HG03575 (cell line): Measurements from ENCODE around the gene TBXAS1.

Source experiments
- ATAC-seq: cut with Tn5 transposase; IDR thresholded peaks from one replicate; pipeline ENCODE4 v1.9.1; 2021; ENCODE audit not compliant: unreplicated experiment, insufficient number of reproducible peaks, low FRiP score; ENCODE audit errors: extremely low read depth

Gene TBXAS1

DNA sequence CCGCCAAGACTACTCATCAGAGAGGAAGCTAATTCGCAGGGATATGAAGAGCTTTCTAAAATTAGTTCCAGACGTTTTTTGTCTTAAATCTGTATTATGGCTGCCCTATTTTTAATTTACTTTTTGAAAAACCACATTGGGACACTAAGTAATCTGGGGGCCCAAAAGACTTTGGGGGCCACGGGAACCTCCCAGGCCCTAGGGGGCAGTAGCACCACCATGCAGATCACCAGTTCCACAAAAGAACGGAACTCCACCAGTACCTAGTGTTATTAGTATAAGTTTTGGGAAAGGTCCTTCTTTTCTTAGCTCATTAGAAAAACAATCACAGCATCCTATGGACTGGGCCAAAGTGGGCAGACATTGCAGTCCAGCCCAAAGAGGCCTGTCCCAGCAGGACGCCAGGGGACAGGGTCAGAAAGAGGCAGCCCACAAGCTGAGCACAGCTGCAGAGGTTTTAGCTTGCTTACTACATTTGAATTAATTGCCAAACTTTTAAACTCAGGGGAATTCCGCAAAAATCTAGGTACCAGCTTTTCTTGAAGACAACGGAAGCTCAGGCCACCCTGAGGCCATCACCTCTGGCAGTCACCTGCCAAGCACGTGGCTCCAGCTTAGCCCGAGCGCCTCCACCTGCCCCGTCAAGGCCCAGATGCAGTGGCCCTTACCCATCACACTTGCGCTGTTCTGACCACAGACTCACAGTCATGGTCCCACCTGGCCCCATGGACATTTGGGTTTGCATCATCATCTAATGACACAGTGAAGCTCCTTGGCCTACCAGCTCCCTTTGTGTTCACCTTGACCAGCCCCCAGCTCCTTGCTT, 158.8 kb downstream of the TBXAS1 start:
- no peak for ATAC-seq

DNA sequence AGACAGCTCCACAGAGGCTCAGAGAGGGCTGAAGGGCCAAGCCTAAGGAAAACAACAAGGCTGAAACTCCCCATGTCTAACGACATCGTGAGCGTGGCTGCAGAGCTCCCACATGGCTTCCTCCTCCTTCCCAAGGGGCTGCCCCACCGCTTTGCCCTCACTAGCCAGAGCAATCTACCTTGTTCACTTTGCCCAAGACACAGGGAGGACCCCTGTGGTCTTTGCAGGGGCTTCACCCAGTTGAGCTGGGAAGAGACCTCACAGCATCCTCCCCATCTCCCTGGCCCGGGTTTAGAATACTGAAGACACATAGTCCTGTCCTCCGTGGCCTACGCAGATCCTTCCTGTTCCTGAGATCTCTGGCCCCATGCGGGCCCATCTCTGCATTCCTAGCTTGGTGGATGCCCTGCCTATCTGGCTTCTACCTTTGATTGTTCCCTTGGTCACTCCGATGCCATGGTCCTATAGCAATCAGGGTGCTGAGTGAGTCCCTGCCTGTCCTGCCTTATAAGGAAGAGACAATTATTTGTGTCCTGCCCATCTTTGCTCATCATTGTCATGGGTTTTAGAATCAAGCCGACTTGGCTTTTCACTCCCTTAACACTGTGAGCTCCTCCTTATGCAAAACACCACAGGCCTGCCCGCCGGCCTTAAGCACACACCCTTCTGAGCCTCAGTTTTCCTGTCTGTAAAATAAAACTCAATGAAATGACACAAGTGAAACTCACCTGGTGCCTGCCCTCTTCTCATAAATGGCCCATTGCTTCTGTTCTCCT, 160.5 kb downstream of the TBXAS1 start:
- ATAC-seq: no peak

DNA sequence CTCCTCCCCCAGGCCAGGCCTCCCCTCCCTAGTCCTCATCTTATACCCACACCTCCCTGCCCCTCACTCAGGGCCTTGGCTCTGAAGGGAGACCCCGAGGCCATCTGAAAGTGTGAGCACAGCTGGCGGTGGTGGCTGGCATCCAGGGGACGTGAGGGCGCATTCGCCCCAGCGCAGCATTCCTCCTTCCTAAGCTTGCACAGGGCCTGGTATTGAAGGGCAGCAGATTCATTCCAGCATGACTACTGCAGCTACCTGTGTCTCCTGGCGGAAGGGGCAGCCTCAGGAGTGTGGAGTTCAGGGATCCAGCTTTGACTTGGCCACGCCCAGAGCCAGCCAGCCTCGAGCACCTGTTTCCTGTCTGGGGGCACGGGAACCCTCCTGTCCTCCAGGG, 161.1 kb downstream of the TBXAS1 start:
- ATAC-seq: no peak

DNA sequence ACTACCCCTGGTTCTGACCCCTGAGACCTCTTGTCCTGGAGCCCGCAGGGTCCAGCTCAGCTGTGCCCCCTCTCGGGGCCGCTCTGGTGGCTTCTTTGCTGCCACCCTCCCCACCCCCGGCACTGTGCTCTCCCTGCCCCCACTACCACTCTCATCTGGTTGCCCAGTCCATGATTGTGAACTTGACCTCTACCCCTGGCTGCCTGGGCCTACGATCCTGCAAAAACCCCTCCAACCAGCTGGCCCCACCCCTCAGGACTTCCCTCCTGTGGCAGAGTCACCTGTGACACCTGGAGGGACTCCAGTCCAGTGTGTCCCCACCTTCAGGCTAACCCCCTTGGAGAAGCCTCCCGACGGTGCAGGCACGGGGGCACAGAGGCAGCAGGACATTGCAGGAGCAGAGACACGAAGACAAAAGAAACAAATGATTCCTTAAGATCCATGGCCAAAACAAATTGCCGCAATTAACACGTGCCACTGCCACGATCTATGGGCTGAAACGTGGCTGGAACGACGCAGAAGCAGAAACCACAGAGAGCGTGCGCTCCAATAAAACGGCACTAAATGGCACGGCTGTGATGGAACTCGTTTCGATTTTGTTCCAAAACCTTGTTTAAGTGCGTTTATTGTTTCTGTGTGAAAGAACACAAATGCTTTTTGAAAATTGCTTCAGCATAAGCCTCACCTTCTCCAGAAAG, 161.7 kb downstream of the TBXAS1 start:
- no peak for ATAC-seq

DNA sequence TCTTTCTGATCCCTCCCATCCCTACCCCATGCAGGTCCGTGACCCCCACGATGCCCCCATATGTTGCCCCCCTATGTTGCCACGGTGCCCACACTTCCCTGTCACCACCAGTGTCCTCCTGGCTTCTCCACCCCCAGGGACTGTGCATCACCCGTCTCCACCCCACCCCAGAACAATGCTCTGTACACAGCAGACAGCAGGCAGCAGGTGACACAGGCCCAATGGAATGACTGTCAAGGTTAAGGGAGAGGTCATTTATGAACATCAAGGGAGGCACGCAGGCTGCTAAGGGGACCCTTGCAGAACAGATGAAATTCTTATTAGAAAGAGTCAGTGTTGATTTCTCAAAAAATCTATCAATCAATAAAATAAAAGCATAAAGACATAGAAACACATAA, 162.2 kb downstream of the TBXAS1 start:
- no peak for ATAC-seq

DNA sequence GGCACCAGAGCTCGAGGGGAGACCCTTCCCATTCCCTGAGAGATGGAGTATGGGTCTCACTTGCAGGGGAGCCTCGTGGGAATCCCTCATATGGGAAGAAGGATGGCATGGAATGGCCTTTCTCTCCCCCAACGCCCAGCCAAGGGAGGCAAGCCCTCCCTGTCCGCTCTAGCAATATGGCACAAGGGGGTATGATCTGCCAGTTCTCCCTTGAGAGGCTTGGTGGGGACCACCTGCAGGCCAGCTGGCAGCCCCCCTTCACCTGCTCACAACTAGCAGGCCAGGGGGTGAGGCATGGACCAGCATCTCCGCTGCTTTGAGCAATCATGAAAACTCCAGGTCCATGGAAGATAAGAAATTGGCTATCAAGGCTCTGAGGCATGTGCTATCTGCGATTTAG, 162.8 kb downstream of the TBXAS1 start:
- ATAC-seq: no peak

DNA sequence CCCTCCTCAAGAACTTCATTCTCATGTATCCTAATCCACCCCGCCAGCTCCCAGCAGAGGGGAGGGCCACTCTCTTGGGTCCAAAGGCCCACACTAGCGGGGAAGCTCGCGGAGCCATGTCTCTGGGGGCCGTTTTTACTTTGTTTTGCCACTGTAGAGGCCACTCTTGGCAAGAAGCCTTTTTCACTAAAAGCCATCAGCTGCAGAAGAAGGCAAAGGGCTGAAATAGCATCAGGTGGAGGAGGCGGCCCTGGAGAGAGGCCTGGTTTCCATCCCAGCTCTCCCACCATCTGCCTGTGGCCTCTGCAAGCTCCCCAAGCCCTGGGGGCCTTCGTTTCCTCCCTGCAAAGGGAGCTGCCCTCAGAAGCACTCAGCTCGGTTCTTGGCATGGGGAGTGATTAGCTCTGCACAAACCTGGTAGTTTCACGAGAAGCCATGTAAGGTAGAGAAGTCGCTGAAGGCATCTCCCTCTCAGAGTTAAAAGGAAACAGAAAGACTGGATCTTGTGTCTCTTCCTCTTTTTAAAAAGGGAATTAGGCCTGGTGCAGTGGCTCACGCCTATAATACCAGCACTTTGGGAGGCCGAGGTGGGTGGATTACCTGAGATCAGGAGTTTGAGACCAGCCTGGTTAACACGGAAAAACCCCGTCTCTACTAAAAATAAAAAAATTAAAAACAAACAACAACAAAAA, 163.4 kb downstream of the TBXAS1 start:
- ATAC-seq: no peak

DNA sequence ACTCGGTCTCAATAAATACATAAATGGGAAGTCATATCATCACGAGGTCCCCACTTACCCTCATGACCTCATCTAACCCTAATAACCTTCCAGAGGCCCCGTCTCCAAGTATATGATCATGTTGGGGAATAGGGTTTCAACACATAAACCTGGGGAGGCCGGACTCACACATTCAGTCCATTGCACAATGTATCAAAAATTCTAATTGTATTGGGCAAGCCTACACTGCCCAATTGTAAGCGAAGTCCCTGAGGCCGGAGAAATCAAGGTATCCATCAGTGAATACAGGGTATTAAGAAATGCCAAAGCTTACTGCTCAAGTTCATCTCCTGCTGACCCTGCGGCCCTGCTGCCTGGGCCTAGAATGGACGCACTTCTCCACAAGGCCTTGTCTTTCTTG, 164.1 kb downstream of the TBXAS1 start:
- no peak for ATAC-seq

DNA sequence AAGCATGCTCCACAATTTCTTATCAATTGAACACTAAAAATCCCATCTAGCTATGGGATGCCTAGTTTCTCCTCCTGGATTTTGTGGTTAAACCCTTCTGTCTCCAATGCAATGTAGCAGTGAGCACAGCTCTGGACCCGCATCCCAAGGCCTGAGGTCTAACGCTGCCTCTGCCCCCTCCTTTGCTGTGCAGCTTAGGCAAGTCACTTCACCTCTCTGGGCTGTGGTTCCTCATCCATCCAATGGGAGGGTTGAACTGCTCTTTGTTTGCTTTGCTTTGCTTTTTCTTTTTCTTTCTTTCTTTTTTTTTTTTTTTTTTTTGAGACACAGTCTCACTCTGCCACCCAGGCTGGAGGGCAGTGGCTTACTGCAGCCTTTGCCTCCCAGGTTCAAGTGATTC, 164.5 kb downstream of the TBXAS1 start:
- ATAC-seq: no peak

DNA sequence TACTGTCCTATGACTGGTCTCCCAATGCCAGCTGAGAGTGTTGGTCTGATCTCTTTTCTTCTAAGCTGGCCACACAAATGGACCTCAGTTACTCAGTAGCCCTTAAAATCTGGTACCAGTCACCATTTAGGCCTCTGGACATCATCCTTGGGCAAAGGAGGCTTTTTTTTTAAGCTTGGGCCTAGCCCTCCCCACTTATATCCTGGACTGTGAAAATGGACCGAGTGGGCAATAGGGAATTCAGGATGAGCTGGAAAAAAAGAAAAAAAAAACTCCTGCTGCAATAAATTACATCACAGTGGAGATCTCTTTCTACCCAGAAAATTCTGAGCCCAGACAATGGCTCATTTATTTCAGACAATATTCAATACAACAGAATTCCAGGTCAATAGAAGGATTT, 165.3 kb downstream of the TBXAS1 start:
- ATAC-seq: no peak

DNA sequence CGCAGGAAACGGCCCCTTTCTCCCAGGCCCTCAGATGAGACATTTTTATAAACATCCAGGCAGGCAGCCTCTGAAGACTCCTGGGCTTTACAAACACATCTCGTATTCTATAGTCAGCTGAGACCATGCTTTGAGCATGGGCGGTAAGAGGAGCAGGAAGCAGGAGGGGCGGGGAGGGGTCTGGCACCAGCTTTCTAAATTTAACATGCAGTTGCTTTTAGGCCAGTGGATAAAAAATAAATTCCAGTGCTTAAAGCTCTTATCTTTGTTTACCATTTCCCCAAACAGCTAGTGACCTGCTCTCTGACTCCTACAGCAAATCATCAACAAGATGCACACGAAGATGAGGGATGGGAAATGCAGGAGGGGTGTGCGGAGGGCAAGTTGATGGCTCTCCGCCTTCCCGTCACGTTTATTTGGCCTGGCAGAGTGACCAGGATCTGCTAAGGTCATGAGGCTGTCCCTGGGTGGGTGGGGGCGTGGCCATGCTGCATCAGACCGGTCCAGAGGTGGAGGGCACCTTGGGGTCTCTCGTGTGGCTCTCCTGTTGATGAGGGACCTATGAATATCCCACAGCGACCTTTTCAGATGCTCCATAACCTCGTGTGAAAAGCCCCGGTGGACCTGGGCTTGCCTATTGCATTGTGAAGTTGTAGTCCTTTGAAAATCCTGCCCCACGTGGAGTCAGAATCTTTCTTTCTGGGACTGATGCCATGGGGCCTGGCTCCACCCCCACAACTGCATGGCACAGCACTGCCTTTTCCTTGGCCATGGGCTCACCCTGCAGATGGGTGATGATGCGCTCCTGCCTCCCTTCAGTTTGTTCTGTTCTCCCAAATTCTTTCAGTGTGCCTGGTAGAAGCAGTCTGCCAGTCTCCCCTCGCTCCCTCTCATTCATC, 166.2 kb downstream of the TBXAS1 start:
- ATAC-seq: no peak

DNA sequence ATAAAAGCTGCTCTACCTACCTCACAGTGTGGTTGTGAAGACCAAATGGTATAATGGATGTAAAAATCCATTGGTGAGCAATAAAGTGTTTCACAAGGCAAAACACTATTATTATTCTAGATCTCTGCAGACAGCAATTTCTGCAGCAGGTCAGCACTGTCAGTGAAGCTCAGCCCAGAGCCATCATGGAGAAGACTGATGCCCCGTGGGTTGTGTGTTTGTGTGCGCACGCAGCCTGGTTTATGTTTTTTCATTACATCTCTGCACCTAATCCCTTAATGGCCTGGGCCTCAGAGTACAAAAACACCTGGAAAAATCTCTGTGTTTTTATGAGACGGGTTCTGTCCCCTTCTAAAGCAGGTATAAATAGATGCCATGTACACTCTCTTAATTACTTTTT, 169.5 kb downstream of the TBXAS1 start:
- no peak for ATAC-seq

DNA sequence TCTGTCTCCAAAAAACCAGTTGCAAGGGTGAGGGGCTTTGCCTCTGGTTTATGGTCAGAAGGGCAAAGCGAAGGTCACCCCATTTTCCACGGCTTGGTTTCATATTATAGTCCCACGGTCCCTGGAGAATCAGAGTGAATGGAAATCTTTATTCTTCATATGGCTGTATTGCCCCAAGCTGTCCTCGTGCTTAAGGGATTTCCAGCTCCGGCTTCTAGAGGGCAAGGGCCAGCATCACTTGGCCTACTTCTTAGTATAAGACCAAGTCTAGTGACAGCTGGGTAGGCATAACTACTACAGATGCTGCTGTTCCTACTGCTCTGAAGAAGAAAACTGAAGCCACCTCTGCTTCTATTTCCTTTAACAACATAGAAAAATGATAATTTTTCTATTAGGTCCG, 170.5 kb downstream of the TBXAS1 start:
- no peak for ATAC-seq

DNA sequence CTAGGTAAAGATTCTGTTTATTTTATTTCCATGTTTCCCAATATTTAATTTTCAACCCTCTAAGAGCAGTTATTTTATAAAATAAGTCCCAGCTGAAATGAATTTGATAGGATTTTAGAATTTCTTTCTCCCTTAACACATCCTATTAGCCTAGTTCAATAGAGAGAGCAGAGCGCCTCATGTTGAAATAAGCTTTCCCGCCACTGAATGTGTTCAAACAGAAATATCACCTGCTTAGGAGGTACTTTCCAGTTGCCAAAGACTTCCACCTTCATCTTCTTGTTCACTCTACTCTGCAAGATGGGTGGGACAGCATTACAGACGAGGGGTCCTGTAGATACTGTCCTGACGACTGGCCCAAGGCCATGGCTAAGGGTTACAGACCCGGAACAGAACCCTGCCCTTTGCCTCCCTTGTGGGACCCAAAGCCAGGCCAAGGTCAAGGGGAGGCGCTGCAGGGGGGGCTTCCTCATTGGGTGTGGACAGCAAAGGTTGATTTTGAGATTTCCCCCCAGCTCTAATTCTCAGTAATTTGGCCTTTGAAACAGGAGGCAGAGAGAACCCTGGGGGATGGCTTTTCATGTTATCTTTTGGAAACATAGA, 171.7 kb downstream of the TBXAS1 start:
- no peak for ATAC-seq

DNA sequence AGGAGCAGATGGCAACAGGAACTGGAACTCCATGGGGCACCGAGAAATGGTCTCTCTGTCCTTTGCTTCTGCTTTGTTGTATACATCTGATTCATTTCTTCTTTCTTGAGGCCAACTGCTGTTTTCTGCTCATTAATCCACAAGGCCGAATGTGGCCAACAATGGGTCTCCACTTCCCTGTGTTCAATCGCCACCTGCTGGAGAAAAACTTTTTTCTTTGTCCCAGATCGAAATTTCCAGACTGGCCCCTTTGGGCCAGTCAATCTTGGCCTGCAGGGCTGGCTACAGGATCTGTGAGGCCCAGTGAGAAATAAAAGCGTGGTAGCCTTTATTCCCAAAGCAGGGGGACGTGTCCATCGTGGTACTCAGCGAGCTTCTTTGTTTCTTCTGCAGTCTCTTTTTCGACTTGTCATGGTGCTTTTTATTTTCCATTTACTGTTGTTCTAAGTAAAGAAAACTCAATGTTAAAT, 174.9 kb downstream of the TBXAS1 start:
- no peak for ATAC-seq

DNA sequence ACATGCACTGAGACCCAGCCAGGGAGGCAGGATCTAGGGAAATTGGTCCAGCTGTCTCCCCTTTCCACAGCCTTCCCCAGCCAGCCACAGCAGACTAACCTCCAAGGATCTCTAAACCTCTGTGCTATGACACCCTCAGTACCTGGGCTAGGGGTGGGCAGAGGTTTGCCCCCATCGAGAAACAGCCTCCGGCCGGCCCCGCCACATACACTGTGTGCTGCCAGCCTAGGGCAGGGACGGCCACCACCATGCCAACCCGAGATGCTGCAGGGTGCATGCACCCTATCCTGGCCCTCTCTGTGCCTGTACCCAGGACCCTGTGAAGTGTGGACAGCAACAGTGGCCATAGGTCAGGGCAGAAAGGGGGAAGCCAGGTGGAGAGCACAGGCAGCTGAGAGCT, 175.6 kb downstream of the TBXAS1 start:
- ATAC-seq: no peak

DNA sequence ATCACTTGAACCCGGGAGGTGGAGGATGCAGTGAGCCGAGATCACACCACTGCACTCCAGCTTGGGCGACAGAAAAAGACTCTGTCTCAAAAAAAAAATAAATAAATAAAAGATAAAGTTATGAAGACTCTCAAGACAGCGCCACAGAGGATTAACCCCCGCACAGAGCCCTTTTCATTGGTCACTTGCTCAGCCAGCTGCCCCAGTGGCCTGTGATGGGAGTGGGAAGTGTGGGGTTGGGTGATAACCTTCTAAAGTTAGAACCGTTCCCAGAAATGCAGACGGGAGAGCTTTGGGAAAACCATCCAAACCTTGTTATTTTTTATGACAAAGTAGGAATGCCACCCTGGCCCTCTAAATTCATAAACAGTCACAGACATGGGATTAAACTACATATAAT, 176.3 kb downstream of the TBXAS1 start:
- ATAC-seq: no peak
